Measurements from ENCODE around the gene GSTM3.
A peak's percentile ranks its signal among the peaks of the same experiment; 100 is the strongest.

The GSTM3 gene

DNA sequence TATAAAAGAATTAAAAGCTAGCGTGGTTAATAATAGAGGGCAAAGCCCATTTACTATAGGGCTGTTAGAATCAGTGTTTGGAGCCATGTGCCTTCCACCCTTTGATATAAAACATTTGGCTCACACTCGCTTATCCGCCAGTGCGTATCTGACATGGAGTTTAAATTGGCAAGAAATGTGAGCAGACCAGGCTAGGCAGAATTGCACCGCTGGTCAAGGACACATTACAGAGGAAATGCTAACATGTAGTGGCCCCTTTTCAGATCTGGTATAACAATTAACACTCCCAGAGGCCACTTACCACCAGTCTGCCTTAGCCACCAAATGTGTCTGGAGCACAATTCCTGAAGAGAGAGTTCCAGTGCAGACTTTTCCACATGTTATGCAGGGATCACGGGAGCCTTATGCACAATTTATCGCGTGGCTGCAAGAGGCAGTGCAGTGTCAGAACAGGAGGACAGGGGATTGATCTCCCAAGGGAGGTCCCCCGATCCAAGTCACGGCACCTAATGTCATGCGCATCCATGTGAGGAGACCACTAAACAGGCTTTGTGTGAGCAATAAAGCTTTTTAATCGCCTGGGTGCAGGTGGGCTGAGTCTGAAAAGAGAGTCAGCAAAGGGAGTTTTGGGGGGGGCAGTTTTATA, 14.0 kb downstream of the GSTM3 start:
- Mint-ChIP-seq H3K4me3 (no peak overlapping the region), H3K36me3 (ENCODE audit: low read depth) (peaks cover 4% of the 10 kb centered on the region), H3K27me3 (ENCODE audit: low read depth, poor library complexity) (peaks cover 3% of the 10 kb centered on the region), H3K27ac (peak overlapping the region; percentile 31), H3K4me1 (peaks cover 10% of the 10 kb centered on the region), H3K9me3 (peaks cover 23% of the 10 kb centered on the region)
- TF ChIP-seq, protein P1, sequence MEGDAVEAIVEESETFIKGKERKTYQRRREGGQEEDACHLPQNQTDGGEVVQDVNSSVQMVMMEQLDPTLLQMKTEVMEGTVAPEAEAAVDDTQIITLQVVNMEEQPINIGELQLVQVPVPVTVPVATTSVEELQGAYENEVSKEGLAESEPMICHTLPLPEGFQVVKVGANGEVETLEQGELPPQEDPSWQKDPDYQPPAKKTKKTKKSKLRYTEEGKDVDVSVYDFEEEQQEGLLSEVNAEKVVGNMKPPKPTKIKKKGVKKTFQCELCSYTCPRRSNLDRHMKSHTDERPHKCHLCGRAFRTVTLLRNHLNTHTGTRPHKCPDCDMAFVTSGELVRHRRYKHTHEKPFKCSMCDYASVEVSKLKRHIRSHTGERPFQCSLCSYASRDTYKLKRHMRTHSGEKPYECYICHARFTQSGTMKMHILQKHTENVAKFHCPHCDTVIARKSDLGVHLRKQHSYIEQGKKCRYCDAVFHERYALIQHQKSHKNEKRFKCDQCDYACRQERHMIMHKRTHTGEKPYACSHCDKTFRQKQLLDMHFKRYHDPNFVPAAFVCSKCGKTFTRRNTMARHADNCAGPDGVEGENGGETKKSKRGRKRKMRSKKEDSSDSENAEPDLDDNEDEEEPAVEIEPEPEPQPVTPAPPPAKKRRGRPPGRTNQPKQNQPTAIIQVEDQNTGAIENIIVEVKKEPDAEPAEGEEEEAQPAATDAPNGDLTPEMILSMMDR (IDR thresholded peaks at IDR 0.05), result no peak
- no peak for DNase-seq

DNA sequence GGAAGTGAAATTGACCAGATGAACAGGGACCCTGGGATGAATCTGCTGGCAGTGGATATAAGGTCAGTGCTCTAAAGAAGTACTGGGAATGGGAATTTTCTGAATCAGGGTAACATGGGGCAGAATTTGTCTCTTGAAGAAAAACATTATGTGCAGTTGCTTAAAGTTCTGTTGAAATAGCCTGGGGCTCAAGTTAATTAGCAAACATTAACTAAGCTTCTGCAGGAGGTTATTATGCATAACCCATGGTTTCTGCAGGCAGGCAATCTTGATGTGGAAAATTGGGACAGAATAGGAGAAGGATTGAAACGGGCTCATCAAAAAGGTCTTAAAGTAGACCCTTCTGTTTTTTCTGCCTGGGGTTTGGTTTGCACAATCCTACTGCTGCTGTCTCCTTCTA, 14.8 kb downstream of the GSTM3 start:
- peaks cover 4% of the 10 kb centered on the region for H3K36me3 Mint-ChIP-seq (ENCODE audit: low read depth)
- no peak overlapping the region for H3K4me3 Mint-ChIP-seq
- peaks cover 23% of the 10 kb centered on the region for H3K9me3 Mint-ChIP-seq
- H3K4me1 Mint-ChIP-seq, result peaks cover 6% of the 10 kb centered on the region
- H3K27ac Mint-ChIP-seq, result no peak overlapping the region
- peaks cover 3% of the 10 kb centered on the region for H3K27me3 Mint-ChIP-seq (ENCODE audit: low read depth, poor library complexity)
- no peak for DNase-seq
- TF ChIP-seq, protein P1 (IDR thresholded peaks at IDR 0.05), result no peak

DNA sequence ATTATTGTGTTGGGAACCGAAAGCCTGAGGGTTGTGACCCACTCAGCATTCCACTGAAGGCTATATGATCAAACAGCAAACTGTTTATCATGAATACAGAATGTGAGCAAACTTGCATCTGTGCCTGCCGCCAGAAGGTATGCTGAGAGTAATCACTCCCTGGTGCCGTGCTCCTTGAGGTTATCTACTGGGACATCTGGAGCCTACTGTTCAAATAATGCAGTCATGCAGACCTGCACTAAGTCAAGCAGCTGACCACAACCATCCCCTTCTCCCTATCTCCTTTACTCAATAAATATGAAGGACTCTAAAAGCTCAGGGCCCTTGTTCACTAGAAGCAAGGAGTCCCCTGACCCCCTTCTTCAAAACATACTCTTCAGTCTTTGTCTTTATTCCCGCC, 15.3 kb downstream of the GSTM3 start:
- H3K36me3 Mint-ChIP-seq (ENCODE audit: low read depth), result peaks cover 4% of the 10 kb centered on the region
- peaks cover 23% of the 10 kb centered on the region for H3K9me3 Mint-ChIP-seq
- TF ChIP-seq, protein P1 (IDR thresholded peaks at IDR 0.05), result no peak
- peaks cover 3% of the 10 kb centered on the region for H3K27me3 Mint-ChIP-seq (ENCODE audit: low read depth, poor library complexity)
- DNase-seq, result no peak
- peaks cover 6% of the 10 kb centered on the region for H3K4me1 Mint-ChIP-seq
- no peak overlapping the region for H3K4me3 Mint-ChIP-seq
- H3K27ac Mint-ChIP-seq, result no peak overlapping the region

DNA sequence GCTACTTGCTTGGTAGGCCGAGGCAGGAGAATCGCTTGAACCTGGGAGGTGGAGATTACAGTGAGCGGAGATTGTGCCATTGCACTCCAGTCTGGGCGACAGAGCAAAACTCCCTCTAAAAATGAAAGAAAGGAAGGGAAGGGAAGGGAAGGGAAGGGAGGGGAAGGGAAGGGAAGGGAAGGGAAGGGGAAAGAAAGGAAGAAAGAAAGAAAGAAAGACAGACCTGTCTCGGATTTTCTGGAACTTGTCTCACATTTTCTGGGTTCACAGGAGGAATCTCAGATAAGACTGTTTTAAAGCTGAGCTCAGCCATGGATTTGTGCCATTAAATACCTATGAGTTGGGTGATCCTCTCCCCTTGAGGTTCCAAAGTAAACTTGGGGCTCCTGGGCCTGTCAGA, 15.9 kb downstream of the GSTM3 start:
- H3K27me3 Mint-ChIP-seq (ENCODE audit: low read depth, poor library complexity), result peaks cover 3% of the 10 kb centered on the region

DNA sequence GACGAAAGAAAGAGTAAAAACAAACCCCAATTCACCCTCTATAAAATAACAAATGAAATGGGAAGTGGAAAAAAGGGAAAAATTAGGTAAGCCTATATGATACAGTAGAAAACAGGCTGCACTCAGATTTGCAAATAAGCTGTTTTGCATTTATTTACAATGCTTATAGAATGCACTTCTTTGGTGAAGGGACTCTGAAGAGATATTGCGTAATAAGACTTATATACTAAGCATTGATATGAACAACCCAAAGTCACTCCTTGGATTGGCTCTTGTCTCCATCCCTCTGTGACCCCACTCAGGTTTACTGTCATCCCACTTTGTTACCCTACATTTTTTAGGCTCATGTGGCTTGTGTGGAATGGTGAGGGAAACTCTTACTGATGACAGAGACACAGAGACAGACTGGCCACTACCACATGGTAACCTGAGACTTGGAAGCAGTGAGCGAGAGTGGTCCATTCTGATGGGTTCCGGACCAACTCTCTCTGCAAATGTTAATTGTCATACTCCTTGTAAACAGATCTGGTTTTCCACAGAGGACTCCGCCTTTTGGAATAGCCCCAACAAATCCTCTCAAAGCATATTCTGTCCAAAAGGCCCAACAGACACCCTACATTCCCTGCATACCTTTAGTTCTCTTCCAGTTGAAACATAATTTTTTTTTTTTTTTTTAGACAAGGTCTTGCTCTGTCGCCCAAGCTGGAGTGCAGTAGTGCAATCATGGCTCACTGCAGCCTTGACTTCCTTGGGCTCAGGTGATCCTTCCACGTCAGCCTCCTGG, 17.7 kb downstream of the GSTM3 start:
- no peak for DNase-seq

More for the DNA sequence above, 15.9 kb downstream of the GSTM3 start:
- Mint-ChIP-seq H3K4me1 (peaks cover 6% of the 10 kb centered on the region), H3K27ac (no peak overlapping the region), H3K9me3 (peaks cover 23% of the 10 kb centered on the region), H3K4me3 (no peak overlapping the region), H3K36me3 (ENCODE audit: low read depth) (peaks cover 4% of the 10 kb centered on the region)
- no peak for DNase-seq
- TF ChIP-seq, protein P1 (IDR thresholded peaks at IDR 0.05), result no peak

More for the DNA sequence above, 17.7 kb downstream of the GSTM3 start:
- Mint-ChIP-seq H3K27me3 (ENCODE audit: low read depth, poor library complexity) (peaks cover 5% of the 10 kb centered on the region), H3K9me3 (peaks cover 23% of the 10 kb centered on the region), H3K27ac (no peak overlapping the region), H3K4me1 (peaks cover 6% of the 10 kb centered on the region), H3K36me3 (ENCODE audit: low read depth) (peaks cover 4% of the 10 kb centered on the region), H3K4me3 (no peak overlapping the region)
- TF ChIP-seq, protein P1 (IDR thresholded peaks at IDR 0.05), result no peak

All from nephron progenitor cell (in vitro differentiated cells).